Activated CD8-positive, alpha-beta T cell treated with anti-CD3 and anti-CD28 coated beads for 36 hours (primary cell): ENCODE data around the gene GNG2. TPM values are rescaled to one million over a fixed set of nuclear protein-coding genes. Genes with fewer than 3 reads are reported as not detected.
A peak's percentile ranks its signal among the peaks of the same experiment; 100 is the strongest.

Experiments
- ATAC-seq: fragments of 200-7000 bp; cut with Tn5 transposase; one replicate; pipeline ENCODE4 v1.10.0; 2021; ENCODE audit warnings: mild to moderate bottlenecking, moderate library complexity
- CTCF ChIA-PET: fragments of 350-600 bp; sonication (Branson Sonifier 250); formaldehyde crosslinking; loops from one replicate; lab custom pipeline; 2021; ENCODE audit warnings: antibody characterized with exemption; lab: Charles Lee
- POLR2A ChIA-PET: fragments of 350-600 bp; sonication (Branson Sonifier 250); formaldehyde crosslinking; loops from one replicate; lab custom pipeline; 2021; ENCODE audit warnings: antibody characterized with exemption; lab: Charles Lee
- DNase-seq: peaks from one replicate; pipeline ENCODE4 v3.0.0-alpha.2; 2020
- H3K27ac Mint-ChIP-seq: one replicate; pipeline ENCODE4 v1.8.0; 2021; ENCODE audit warnings: mild to moderate bottlenecking, mixed read lengths
- H3K27me3 Mint-ChIP-seq: one replicate; pipeline ENCODE4 v1.8.0; 2021; ENCODE audit warnings: mixed read lengths
- H3K36me3 Mint-ChIP-seq: one replicate; pipeline ENCODE4 v1.8.0; 2021; ENCODE audit warnings: low read depth, mixed read lengths
- H3K4me1 Mint-ChIP-seq: one replicate; pipeline ENCODE4 v1.8.0; 2021; ENCODE audit warnings: low read depth, mixed read lengths
- H3K4me3 Mint-ChIP-seq: one replicate; pipeline ENCODE4 v1.8.0; 2021; ENCODE audit warnings: mild to moderate bottlenecking, moderate library complexity, mixed read lengths
- H3K9me3 Mint-ChIP-seq: one replicate; pipeline ENCODE4 v1.8.0; 2021; ENCODE audit warnings: mixed read lengths
- CTCF ChIP-seq: fragments of 200-600 bp; IDR thresholded peaks from one replicate; pipeline ENCODE4 v1.8.0; 2022; ENCODE audit warnings: antibody characterized with exemption, mild to moderate bottlenecking
- intact Hi-C: fragments of 100-400 bp; cut with micrococcal nuclease; formaldehyde crosslinking; loops from one replicate; pipeline ENCODE4 v1.10.0; 2022
- total RNA-seq, 2 experiments: library from RNA; stranded (reverse); gene quantifications; one replicate each; pipeline ENCODE4 v1.2.3, GENCODE V29; 2021

The GNG2 gene
- total RNA-seq, 2 experiments from 2014 or later, result 174 to 184 TPM

GRCh38 chr14:51942971-51943370, 82.6 kb downstream of the GNG2 start:
- DNase-seq (peak; percentile 27), ATAC-seq (no peak)
- ChIA-PET POLR2A (no interaction called here), CTCF (interaction anchor here (1.0 kb wide), 2 partner anchors 13 to 36 kb away, joined by 3 read pairs; no protein-coding TSS in a partner anchor)
- Mint-ChIP-seq H3K4me3 (no peak overlapping the region), H3K4me1 (peaks cover 47% of the 10 kb centered on the region), H3K36me3 (peaks cover 80% of the 10 kb centered on the region), H3K27me3 (no peaks in the 10 kb centered on the region), H3K27ac (no peak overlapping the region), H3K9me3 (peaks cover 25% of the 10 kb centered on the region)
- no peak for TF ChIP-seq CTCF
- intact Hi-C loops, result no loop called here

- DNase-seq, result no peak
- no peak overlapping the region for H3K27ac Mint-ChIP-seq
- H3K36me3 Mint-ChIP-seq, result peaks cover 85% of the 10 kb centered on the region
- peaks cover 20% of the 10 kb centered on the region for H3K9me3 Mint-ChIP-seq
- ChIA-PET POLR2A (no interaction called here), CTCF (no interaction called here)
- TF ChIP-seq CTCF, result no peak
- no peak for ATAC-seq
- intact Hi-C loops, result no loop called here
- H3K4me1 Mint-ChIP-seq, result peaks cover 17% of the 10 kb centered on the region
- H3K27me3 Mint-ChIP-seq, result no peaks in the 10 kb centered on the region
- H3K4me3 Mint-ChIP-seq, result no peak overlapping the region
Measured at GRCh38 chr14:51950007-51950406, 89.6 kb downstream of the GNG2 start.

- H3K4me1 Mint-ChIP-seq, result peaks cover 5% of the 10 kb centered on the region
- H3K9me3 Mint-ChIP-seq, result peaks cover 9% of the 10 kb centered on the region
- ChIA-PET CTCF (interaction anchor here (1.0 to 1.1 kb wide), 2 partner anchors 19 to 27 kb away, joined by 3 read pairs; no protein-coding TSS in a partner anchor), POLR2A (no interaction called here)
- no peak for DNase-seq
- no peak overlapping the region for H3K4me3 Mint-ChIP-seq
- H3K36me3 Mint-ChIP-seq, result peaks cover 85% of the 10 kb centered on the region
- intact Hi-C loops, result no loop called here
- no peak overlapping the region for H3K27ac Mint-ChIP-seq
- no peak for TF ChIP-seq CTCF
- no peak for ATAC-seq
- H3K27me3 Mint-ChIP-seq, result no peaks in the 10 kb centered on the region
Measured at GRCh38 chr14:51951656-51952055, 91.2 kb downstream of the GNG2 start.

GRCh38 chr14:51954031-51954430, 93.6 kb downstream of the GNG2 start:
- no peak for TF ChIP-seq CTCF
- ChIA-PET POLR2A (no interaction called here), CTCF (interaction anchor here (1.0 to 1.1 kb wide), 3 partner anchors 9 to 176 kb away, joined by 3 read pairs; no protein-coding TSS in a partner anchor)
- peaks cover 20% of the 10 kb centered on the region for H3K9me3 Mint-ChIP-seq
- H3K27me3 Mint-ChIP-seq, result no peaks in the 10 kb centered on the region
- DNase-seq (no peak), ATAC-seq (no peak)
- peaks cover 90% of the 10 kb centered on the region for H3K36me3 Mint-ChIP-seq
- no peak overlapping the region for H3K4me3 Mint-ChIP-seq
- H3K4me1 Mint-ChIP-seq, result peaks cover 18% of the 10 kb centered on the region
- intact Hi-C loops, result no loop called here
- no peak overlapping the region for H3K27ac Mint-ChIP-seq

GRCh38 chr14:51954657-51955056, 94.2 kb downstream of the GNG2 start:
- H3K27me3 Mint-ChIP-seq, result no peaks in the 10 kb centered on the region

More at GRCh38 chr14:51954657-51955056, 94.2 kb downstream of the GNG2 start:
- ChIA-PET CTCF (interaction anchor here (1.0 to 1.1 kb wide), 3 partner anchors 8 to 177 kb away, joined by 3 read pairs; no protein-coding TSS in a partner anchor), POLR2A (no interaction called here)
- DNase-seq (no peak), ATAC-seq (no peak)
- H3K36me3 Mint-ChIP-seq, result peaks cover 94% of the 10 kb centered on the region
- no peak for TF ChIP-seq CTCF
- H3K9me3 Mint-ChIP-seq, result peaks cover 25% of the 10 kb centered on the region
- no peak overlapping the region for H3K4me3 Mint-ChIP-seq
- intact Hi-C loops, result no loop called here
- peaks cover 18% of the 10 kb centered on the region for H3K4me1 Mint-ChIP-seq
- peak overlapping the region; percentile 9 for H3K27ac Mint-ChIP-seq
